Measurements from ENCODE around the gene DHRS7B.

DNA sequence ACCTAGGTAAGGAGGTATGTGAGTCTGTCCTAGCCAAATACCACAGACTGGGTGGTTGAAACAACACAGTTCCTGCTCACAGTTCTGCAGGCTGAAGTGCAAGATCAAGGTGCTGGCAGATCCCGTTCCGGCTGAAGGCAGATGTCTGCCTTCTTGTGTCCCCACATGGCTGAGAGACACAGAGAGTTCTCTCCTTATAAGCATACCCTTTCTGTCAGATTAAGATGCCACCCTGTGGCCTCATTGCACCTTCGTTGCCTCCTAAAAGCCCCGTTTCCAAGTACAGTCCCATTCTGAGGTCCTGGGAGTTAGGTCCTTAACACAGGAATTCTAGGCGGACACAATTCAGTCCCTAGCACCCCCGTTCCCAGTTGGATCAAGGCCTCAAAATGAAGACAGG lies 96.3 kb downstream of the DHRS7B start:
- TF ChIP-seq RAD21 (conservative IDR thresholded peaks at IDR 0.05) (no peak), CTCF (IDR thresholded peaks at IDR 0.05; ENCODE audit: poor library complexity, severe bottlenecking) (no peak), POLR2AphosphoS5 (IDR thresholded peaks at IDR 0.05) (no peak), EZH2 (IDR thresholded peaks at IDR 0.05; ENCODE audit: borderline replicate concordance, insufficient read depth, low read length, poor library complexity, severe bottlenecking) (no peak), MXI1 (conservative IDR thresholded peaks at IDR 0.05; ENCODE audit: poor library complexity, severe bottlenecking) (no peak), SMC3 (conservative IDR thresholded peaks at IDR 0.05; ENCODE audit: poor library complexity) (no peak)
